ENCODE results near the gene PAK4.
A peak's percentile ranks its signal among the peaks of the same experiment; 100 is the strongest.

DNA sequence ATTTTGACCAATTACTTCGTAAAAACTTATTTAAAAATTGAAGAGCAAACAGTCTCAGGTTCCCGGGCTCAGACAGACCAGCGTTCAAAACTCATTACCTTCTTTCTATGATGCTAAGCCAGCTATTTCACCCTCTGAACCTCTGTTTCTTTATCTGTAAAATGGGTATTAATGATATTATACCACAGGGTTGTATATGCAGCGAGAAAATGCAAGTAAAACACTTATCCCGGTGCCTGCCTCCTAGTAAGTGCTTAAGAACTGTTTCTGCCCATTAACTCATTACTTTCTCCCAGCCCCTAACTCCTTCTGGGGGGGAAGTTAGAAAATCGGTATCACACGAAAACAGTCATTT lies 410 bp upstream of the PAK4 start:
- TF ChIP-seq GTF2F1 (IDR thresholded peaks at IDR 0.05; ENCODE audit: borderline replicate concordance, low read depth, low read length) (no peak), ATF3 (IDR thresholded peaks at IDR 0.05; ENCODE audit: insufficient read depth, low read depth, low read length) (no peak), HDAC2 (IDR thresholded peaks at IDR 0.05; ENCODE audit: borderline replicate concordance in 1 of 2, low read depth in 2 of 2, low read length in 2 of 2) (peak in 1 of 2 experiments; percentile 100; a peak in 1 of 4 replicates), JUND (IDR thresholded peaks at IDR 0.05; ENCODE audit: low read length) (no peak), SP1 (IDR thresholded peaks at IDR 0.05; ENCODE audit: low read depth, low read length) (no peak), POLR2AphosphoS5 (IDR thresholded peaks at IDR 0.05; ENCODE audit: low read depth, low read length) (no peak)
- TF ChIP-seq, protein P1, sequence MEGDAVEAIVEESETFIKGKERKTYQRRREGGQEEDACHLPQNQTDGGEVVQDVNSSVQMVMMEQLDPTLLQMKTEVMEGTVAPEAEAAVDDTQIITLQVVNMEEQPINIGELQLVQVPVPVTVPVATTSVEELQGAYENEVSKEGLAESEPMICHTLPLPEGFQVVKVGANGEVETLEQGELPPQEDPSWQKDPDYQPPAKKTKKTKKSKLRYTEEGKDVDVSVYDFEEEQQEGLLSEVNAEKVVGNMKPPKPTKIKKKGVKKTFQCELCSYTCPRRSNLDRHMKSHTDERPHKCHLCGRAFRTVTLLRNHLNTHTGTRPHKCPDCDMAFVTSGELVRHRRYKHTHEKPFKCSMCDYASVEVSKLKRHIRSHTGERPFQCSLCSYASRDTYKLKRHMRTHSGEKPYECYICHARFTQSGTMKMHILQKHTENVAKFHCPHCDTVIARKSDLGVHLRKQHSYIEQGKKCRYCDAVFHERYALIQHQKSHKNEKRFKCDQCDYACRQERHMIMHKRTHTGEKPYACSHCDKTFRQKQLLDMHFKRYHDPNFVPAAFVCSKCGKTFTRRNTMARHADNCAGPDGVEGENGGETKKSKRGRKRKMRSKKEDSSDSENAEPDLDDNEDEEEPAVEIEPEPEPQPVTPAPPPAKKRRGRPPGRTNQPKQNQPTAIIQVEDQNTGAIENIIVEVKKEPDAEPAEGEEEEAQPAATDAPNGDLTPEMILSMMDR (IDR thresholded peaks at IDR 0.05; ENCODE audit: control extremely low read depth in 1 of 3, insufficient read depth in 1 of 3, low read depth in 1 of 3, low read length in 3 of 3), result no peak
